IMR-90 (cell line): ENCODE data around the gene CREB3L1. TPM values are rescaled to one million over a fixed set of nuclear protein-coding genes. Genes with fewer than 3 reads are reported as not detected.
A peak's percentile ranks its signal among the peaks of the same experiment; 100 is the strongest.

Source experiments
- ATAC-seq: fragments of 200-7000 bp; cut with Tn5 transposase; 2 replicates; pipeline ENCODE4 v1.9.1; 2020; ENCODE audit warnings: low read depth, mild to moderate bottlenecking, moderate library complexity
- BruUV-seq: library from RNA; stranded (reverse); fragments of 400-500 nt; replicated peaks from 2 replicates; lab custom pipeline; 2021; lab: Mats Ljungman, UMichigan
- CTCF ChIA-PET: fragments of 300-600 bp; formaldehyde crosslinking; extraction: SDS; loops from one replicate; lab custom pipeline; 2021; ENCODE audit warnings: antibody characterized with exemption; lab: Yijun Ruan, JAX
- POLR2A ChIA-PET: fragments of 300-600 bp; sonication (Branson Sonifier 250); formaldehyde crosslinking; loops from one replicate; lab custom pipeline; 2022; ENCODE audit warnings: antibody characterized with exemption; ENCODE audit not compliant: unreplicated experiment; lab: Charles Lee
- DNase-seq: peaks from one replicate; pipeline ENCODE4 v3.0.0; 2013
- H2AFZ ChIP-seq: replicated peaks from 2 replicates; pipeline ENCODE3; 2013; ENCODE audit warnings: low read length, mild to moderate bottlenecking; ENCODE audit not compliant: poor library complexity
- H2AK5ac ChIP-seq: 2 replicates; pipeline ENCODE4 v1.6.1; 2013; ENCODE audit warnings: low read depth, low read length, inconsistent platforms
- H2AK9ac ChIP-seq: replicated peaks from 2 replicates; pipeline ENCODE3; 2013; ENCODE audit warnings: mild to moderate bottlenecking, low read depth, low read length, moderate library complexity; ENCODE audit not compliant: poor library complexity
- H2BK120ac ChIP-seq: 2 replicates; pipeline ENCODE4 v1.6.1; 2013; ENCODE audit warnings: low read depth, low read length, inconsistent platforms
- H2BK15ac ChIP-seq: 3 replicates; pipeline ENCODE4 v1.6.1; 2013; ENCODE audit warnings: low read depth, low read length, inconsistent platforms
- H2BK20ac ChIP-seq: 2 replicates; pipeline ENCODE4 v1.6.1; 2013; ENCODE audit warnings: low read depth, mild to moderate bottlenecking, inconsistent platforms, low read length, moderate library complexity
- H2BK5ac ChIP-seq: 2 replicates; pipeline ENCODE4 v1.6.1; 2013; ENCODE audit warnings: mild to moderate bottlenecking, low read depth, low read length, inconsistent platforms; ENCODE audit not compliant: poor library complexity, severe bottlenecking
- H3K14ac ChIP-seq: replicated peaks from 2 replicates; pipeline ENCODE4 v1.6.1; 2013; ENCODE audit warnings: low read depth, low read length, inconsistent platforms
- H3K18ac ChIP-seq: 2 replicates; pipeline ENCODE4 v1.6.1; 2013; ENCODE audit warnings: low read depth, low read length, control low read depth
- H3K23ac ChIP-seq: 2 replicates; pipeline ENCODE4 v1.6.1; 2013; ENCODE audit warnings: low read depth, low read length, inconsistent platforms
- H3K27ac ChIP-seq: 2 replicates; pipeline ENCODE4 v1.5.1; 2013; ENCODE audit warnings: mild to moderate bottlenecking, control low read depth, low read length; ENCODE audit not compliant: insufficient read depth
- H3K27me3 ChIP-seq: 2 replicates; pipeline ENCODE4 v1.6.1; 2013; ENCODE audit warnings: low read length; ENCODE audit not compliant: control insufficient read depth, insufficient read depth
- H3K36me3 ChIP-seq: 2 replicates; pipeline ENCODE4 v1.6.1; 2013; ENCODE audit warnings: low read length, mixed read lengths; ENCODE audit not compliant: control insufficient read depth, insufficient read depth
- H3K4ac ChIP-seq: 2 replicates; pipeline ENCODE4 v1.6.1; 2013; ENCODE audit warnings: low read depth, low read length, inconsistent platforms
- H3K4me1 ChIP-seq: 2 replicates; pipeline ENCODE4 v1.6.1; 2013; ENCODE audit warnings: low read length, mixed read lengths; ENCODE audit not compliant: control insufficient read depth, insufficient read depth
- H3K4me2 ChIP-seq: 2 replicates; pipeline ENCODE4 v1.6.1; 2013; ENCODE audit warnings: low read depth, mild to moderate bottlenecking, control low read depth, low read length, moderate library complexity
- H3K4me3 ChIP-seq: 2 replicates; pipeline ENCODE4 v1.5.1; 2013; ENCODE audit warnings: low read depth, mild to moderate bottlenecking, control low read depth, low read length, moderate library complexity; ENCODE audit not compliant: insufficient read depth
- H3K56ac ChIP-seq: 2 replicates; pipeline ENCODE4 v1.6.1; 2013; ENCODE audit warnings: low read length, inconsistent platforms; ENCODE audit not compliant: insufficient read depth; ENCODE audit errors: extremely low read depth
- H3K79me1 ChIP-seq, 2 experiments: 2 replicates each; pipeline ENCODE4 v1.6.1; 2013; ENCODE audit warnings: low read length in 2 of 2, inconsistent platforms in 1 of 2, low read depth in 1 of 2
- H3K9ac ChIP-seq: 2 replicates; pipeline ENCODE4 v1.6.1; 2013; ENCODE audit warnings: low read depth, low read length, control low read depth
- H3K9me1 ChIP-seq: 2 replicates; pipeline ENCODE4 v1.6.1; 2013; ENCODE audit warnings: low read length, inconsistent platforms; ENCODE audit not compliant: insufficient read depth
- H3K9me3 ChIP-seq: 2 replicates; pipeline ENCODE4 v1.6.1; 2013; ENCODE audit warnings: low read length; ENCODE audit not compliant: control insufficient read depth, insufficient read depth
- H4K20me1 ChIP-seq: 2 replicates; pipeline ENCODE4 v1.6.1; 2013; ENCODE audit warnings: low read length, inconsistent platforms; ENCODE audit not compliant: insufficient read depth
- H4K5ac ChIP-seq: 2 replicates; pipeline ENCODE4 v1.6.1; 2013; ENCODE audit warnings: mild to moderate bottlenecking, low read depth, low read length, control low read depth
- H4K8ac ChIP-seq, 2 experiments: 2 replicates each; pipeline ENCODE4 v1.6.1; 2013; ENCODE audit warnings: low read depth in 2 of 2, low read length in 2 of 2, control low read depth in 1 of 2, inconsistent platforms in 1 of 2
- H4K91ac ChIP-seq: 2 replicates; pipeline ENCODE4 v1.6.1; 2013; ENCODE audit warnings: low read depth, low read length, inconsistent platforms; ENCODE audit not compliant: insufficient read depth
- BHLHE40 ChIP-seq: fragments of 150-350 bp; IDR thresholded peaks from 2 replicates; pipeline ENCODE4 v1.6.1; 2016; ENCODE audit warnings: mild to moderate bottlenecking, low read depth, low read length
- MXI1 ChIP-seq: IDR thresholded peaks from 2 replicates; pipeline ENCODE4 v1.6.1; 2012; ENCODE audit warnings: low read depth, mild to moderate bottlenecking, low read length, moderate library complexity, borderline replicate concordance
- WGBS, 2 experiments: methylation state at CpG; one replicate each; pipeline versions ENCODE4 v1.1.5 to v1.1.7; 2013; ENCODE audit warnings: missing lambda C conversion rate in 2 of 2; ENCODE audit not compliant: insufficient read length in 1 of 2; ENCODE audit errors: extremely low coverage in 2 of 2; 5-methylcytosine and 5-hydroxymethylcytosine counted together
- dilution Hi-C: fragments of 300-500 bp; cut with HindIII; formaldehyde crosslinking; loops from one replicate; pipeline ENCODE4 v1.14.3; 2018; ENCODE audit warnings: low sequenced_read_pairs; ENCODE audit not compliant: unreplicated experiment
- in situ Hi-C: fragments of 300-500 bp; cut with MboI; formaldehyde crosslinking; loops from 3 replicates; pipeline ENCODE4 v1.14.3; 2019; ENCODE audit warnings: low sequenced_read_pairs, inconsistent platforms, mixed read lengths
- intact Hi-C: fragments of 100-400 bp; cut with micrococcal nuclease; formaldehyde crosslinking; loops from 2 replicates; pipeline ENCODE4 v1.10.0; 2022
- polyA plus RNA-seq, 3 experiments: library from polyadenylated mRNA; depleted of rRNA; stranded (reverse); fragments of >200 nt; gene quantifications; 2 replicates each; pipeline ENCODE4 v1.2.3, GENCODE V29; 2012; ENCODE audit warnings: low replicate concordance in 1 of 3
- total RNA-seq: library from RNA; depleted of rRNA; stranded (reverse); fragments of >200 nt; gene quantifications from 2 replicates; pipeline ENCODE4 v1.2.3, GENCODE V29; 2012
- TF ChIP-seq, protein P1 (sequence below): fragments of 150-350 bp; IDR thresholded peaks from 2 replicates; pipeline ENCODE4 v1.6.1; 2016; ENCODE audit warnings: low read depth, mild to moderate bottlenecking, low read length, moderate library complexity, borderline replicate concordance
- TF ChIP-seq, protein P2 (sequence below): conservative IDR thresholded peaks from 2 replicates; pipeline ENCODE4 v1.5.1; 2012; ENCODE audit warnings: mild to moderate bottlenecking, low read depth, low read length, improper control_type of control experiment

CREB3L1 gene
- total and polyA plus RNA-seq, 2 of the 4 experiments (the other 2 are of a cell fraction) = 8.1 to 82.3 TPM

DNA sequence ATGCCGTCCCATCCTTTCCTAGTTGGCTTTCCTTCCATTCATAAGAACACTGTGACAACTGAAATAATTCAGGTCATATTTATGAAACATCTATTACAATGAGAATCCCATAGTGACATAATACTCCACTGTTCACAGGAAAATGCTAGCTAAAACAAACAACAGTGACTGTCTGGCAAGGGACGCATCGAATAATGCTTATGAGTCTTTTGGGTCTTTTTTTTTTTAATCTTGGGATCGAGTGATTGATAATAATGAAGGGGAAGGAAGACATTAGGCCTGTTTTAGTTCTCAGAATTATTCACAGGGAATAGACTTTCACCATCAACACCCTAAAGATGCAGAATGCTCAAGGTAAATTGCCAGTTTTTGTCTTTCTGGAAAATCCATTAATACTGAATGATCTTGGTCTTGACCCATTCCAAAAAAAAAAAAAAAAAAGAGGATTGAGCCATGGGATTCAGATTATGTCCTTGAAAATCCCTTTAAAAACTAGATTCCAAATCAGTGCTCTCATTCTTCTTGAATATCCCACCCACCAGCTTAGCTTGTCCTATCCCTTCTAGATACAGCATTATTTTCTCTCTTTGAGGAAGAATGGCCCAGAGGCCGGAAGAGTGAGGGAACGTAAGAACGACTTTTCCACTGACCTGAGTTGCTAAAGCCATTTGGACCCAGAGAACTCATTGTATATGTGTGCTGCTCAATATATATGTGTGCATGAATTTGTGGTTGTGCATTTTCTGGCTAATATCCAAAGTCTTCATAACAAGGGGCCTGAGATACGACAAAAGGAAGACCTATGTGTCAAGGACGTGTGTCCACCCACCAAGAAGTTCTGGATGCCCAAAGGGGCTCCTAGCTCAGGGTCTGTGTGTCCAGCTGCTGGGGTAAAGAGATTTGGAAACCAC lies 35.2 kb upstream of the CREB3L1 start:
- no TSS peak for BruUV-seq
- H3K36me3 ChIP-seq = no peaks in the 10 kb centered on the region
- ATAC-seq = no peak
- H4K91ac ChIP-seq = peak overlapping the region; percentile 100
- intact Hi-C loops (no loop called here), dilution Hi-C loops (no loop called here), in situ Hi-C loops (loop anchor here (5.0 kb wide), 1 partner anchor 40 kb away; no protein-coding TSS in a partner anchor)
- H3K79me1 ChIP-seq = peaks cover 12 to 53% of the 10 kb centered on the region in 2 experiments
- WGBS, 2 experiments = no CpG with 5 or more reads among the region's 9 CpGs
- peak overlapping the region; percentile 85 for H3K18ac ChIP-seq
- no peak for TF ChIP-seq BHLHE40
- no peak for TF ChIP-seq MXI1
- TF ChIP-seq, protein P1, sequence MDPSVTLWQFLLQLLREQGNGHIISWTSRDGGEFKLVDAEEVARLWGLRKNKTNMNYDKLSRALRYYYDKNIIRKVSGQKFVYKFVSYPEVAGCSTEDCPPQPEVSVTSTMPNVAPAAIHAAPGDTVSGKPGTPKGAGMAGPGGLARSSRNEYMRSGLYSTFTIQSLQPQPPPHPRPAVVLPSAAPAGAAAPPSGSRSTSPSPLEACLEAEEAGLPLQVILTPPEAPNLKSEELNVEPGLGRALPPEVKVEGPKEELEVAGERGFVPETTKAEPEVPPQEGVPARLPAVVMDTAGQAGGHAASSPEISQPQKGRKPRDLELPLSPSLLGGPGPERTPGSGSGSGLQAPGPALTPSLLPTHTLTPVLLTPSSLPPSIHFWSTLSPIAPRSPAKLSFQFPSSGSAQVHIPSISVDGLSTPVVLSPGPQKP = no peak
- TF ChIP-seq, protein P2, sequence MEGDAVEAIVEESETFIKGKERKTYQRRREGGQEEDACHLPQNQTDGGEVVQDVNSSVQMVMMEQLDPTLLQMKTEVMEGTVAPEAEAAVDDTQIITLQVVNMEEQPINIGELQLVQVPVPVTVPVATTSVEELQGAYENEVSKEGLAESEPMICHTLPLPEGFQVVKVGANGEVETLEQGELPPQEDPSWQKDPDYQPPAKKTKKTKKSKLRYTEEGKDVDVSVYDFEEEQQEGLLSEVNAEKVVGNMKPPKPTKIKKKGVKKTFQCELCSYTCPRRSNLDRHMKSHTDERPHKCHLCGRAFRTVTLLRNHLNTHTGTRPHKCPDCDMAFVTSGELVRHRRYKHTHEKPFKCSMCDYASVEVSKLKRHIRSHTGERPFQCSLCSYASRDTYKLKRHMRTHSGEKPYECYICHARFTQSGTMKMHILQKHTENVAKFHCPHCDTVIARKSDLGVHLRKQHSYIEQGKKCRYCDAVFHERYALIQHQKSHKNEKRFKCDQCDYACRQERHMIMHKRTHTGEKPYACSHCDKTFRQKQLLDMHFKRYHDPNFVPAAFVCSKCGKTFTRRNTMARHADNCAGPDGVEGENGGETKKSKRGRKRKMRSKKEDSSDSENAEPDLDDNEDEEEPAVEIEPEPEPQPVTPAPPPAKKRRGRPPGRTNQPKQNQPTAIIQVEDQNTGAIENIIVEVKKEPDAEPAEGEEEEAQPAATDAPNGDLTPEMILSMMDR = no peak
- H3K4me3 ChIP-seq = no peak overlapping the region
- peak overlapping the region; percentile 99 for H2AK9ac ChIP-seq
- H2BK15ac ChIP-seq = peak overlapping the region; percentile 96
- H3K14ac ChIP-seq = peak overlapping the region; percentile 100
- peak overlapping the region; percentile 78 for H3K4me2 ChIP-seq
- H2AFZ ChIP-seq = no peak overlapping the region
- H3K9me3 ChIP-seq = no peaks in the 10 kb centered on the region
- peak overlapping the region; percentile 98 for H2BK120ac ChIP-seq
- peak overlapping the region; percentile 99; the same call in 1 of the 2 replicates for H3K56ac ChIP-seq
- peak overlapping the region; percentile 93 for H2BK20ac ChIP-seq
- H3K23ac ChIP-seq = peak overlapping the region; percentile 99
- H3K27ac ChIP-seq = peak overlapping the region; percentile 92
- H3K4ac ChIP-seq = peak overlapping the region; percentile 100
- no peak for DNase-seq
- H2AK5ac ChIP-seq = peak overlapping the region; percentile 99
- peak overlapping the region; percentile 91 to 100 for H4K8ac ChIP-seq
- H2BK5ac ChIP-seq = peak overlapping the region; percentile 93
- ChIA-PET CTCF (interaction anchor here (1.3 kb wide), 1 partner anchor 37 kb away, joined by 6 read pairs; no protein-coding TSS in a partner anchor), POLR2A (interaction anchor here (0.8 to 1.5 kb wide), 2 partner anchors 35 to 53 kb away, joined by 3 to 10 read pairs; partner anchors contain the start of gene CREB3L1)
- H4K5ac ChIP-seq = peak overlapping the region; percentile 86
- no peaks in the 10 kb centered on the region for H3K27me3 ChIP-seq
- peak overlapping the region; percentile 91 for H3K9ac ChIP-seq
- H3K9me1 ChIP-seq = peaks cover 12% of the 10 kb centered on the region
- H3K4me1 ChIP-seq = peaks cover 25% of the 10 kb centered on the region
- H4K20me1 ChIP-seq = no peaks in the 10 kb centered on the region
